Mesenchymal stem cell (in vitro differentiated cells and primary cell): ENCODE measurements around the gene MAN2B2.

Source experiments
- DNase-seq: peaks from one replicate; pipeline ENCODE4 v3.0.0-alpha.2; 2013
- H2AFZ ChIP-seq: one replicate; pipeline ENCODE4 v1.6.1; 2013; ENCODE audit warnings: low read depth, mild to moderate bottlenecking, control low read depth, inconsistent platforms, low read length, moderate library complexity
- H2AK5ac ChIP-seq: 2 replicates; pipeline ENCODE4 v1.6.1; 2013; ENCODE audit warnings: low read length, moderate library complexity, mild to moderate bottlenecking, inconsistent platforms; ENCODE audit not compliant: severe bottlenecking
- H2BK120ac ChIP-seq: one replicate; pipeline ENCODE4 v1.6.1; 2013; ENCODE audit warnings: low read depth, mild to moderate bottlenecking, inconsistent platforms, low read length, moderate library complexity
- H2BK12ac ChIP-seq, 2 experiments: one replicate each; pipeline ENCODE4 v1.6.1; 2013; ENCODE audit warnings: inconsistent platforms in 2 of 2, low read length in 2 of 2, mild to moderate bottlenecking in 2 of 2, moderate library complexity in 2 of 2, control low read depth in 1 of 2
- H2BK15ac ChIP-seq: one replicate; pipeline ENCODE4 v1.6.1; 2013; ENCODE audit warnings: mild to moderate bottlenecking, low read depth, inconsistent platforms; ENCODE audit not compliant: poor library complexity, severe bottlenecking
- H2BK5ac ChIP-seq: 2 replicates; pipeline ENCODE4 v1.6.1; 2013; ENCODE audit warnings: low read depth, mild to moderate bottlenecking, low read length, control low read depth, inconsistent platforms; ENCODE audit not compliant: poor library complexity, severe bottlenecking
- H3K14ac ChIP-seq, 2 experiments: one replicate each; pipeline ENCODE4 v1.6.1; 2013; ENCODE audit warnings: inconsistent platforms in 2 of 2, low read length in 2 of 2, control low read depth in 1 of 2, mild to moderate bottlenecking in 1 of 2, moderate library complexity in 1 of 2
- H3K18ac ChIP-seq, 2 experiments: one replicate each; pipeline ENCODE4 v1.6.1; 2013; ENCODE audit warnings: inconsistent platforms in 2 of 2, low read length in 2 of 2, control low read depth in 1 of 2, low read depth in 1 of 2, mild to moderate bottlenecking in 1 of 2
- H3K23ac ChIP-seq, 2 experiments: one replicate each; pipeline ENCODE4 v1.6.1; 2013; ENCODE audit warnings: inconsistent platforms in 2 of 2, low read length in 2 of 2, mild to moderate bottlenecking in 2 of 2, moderate library complexity in 2 of 2, control low read depth in 1 of 2
- H3K27ac ChIP-seq: 2 replicates; pipeline ENCODE4 v1.5.1; 2013; ENCODE audit warnings: mild to moderate bottlenecking, moderate library complexity, low read length, control low read depth, inconsistent platforms; ENCODE audit not compliant: poor library complexity, severe bottlenecking
- H3K27me3 ChIP-seq, 2 experiments: 2 replicates each; pipeline versions ENCODE4 v1.6.1 to v1.7.0; 2013; ENCODE audit warnings: low read length in 2 of 2, mild to moderate bottlenecking in 2 of 2, moderate library complexity in 2 of 2, control low read depth in 1 of 2, inconsistent platforms in 1 of 2; ENCODE audit not compliant: control insufficient read depth in 1 of 2, insufficient read depth in 1 of 2
- H3K36me3 ChIP-seq, 2 experiments: 2 replicates each; pipeline versions ENCODE4 v1.6.1 to v1.7.0; 2013; ENCODE audit warnings: low read length in 2 of 2, control low read depth in 1 of 2, inconsistent platforms in 1 of 2, low read depth in 1 of 2, mild to moderate bottlenecking in 1 of 2; ENCODE audit not compliant: insufficient read depth in 2 of 2, control insufficient read depth in 1 of 2
- H3K4ac ChIP-seq, 2 experiments: one replicate each; pipeline ENCODE4 v1.6.1; 2013; ENCODE audit warnings: inconsistent platforms in 2 of 2, low read length in 2 of 2, mild to moderate bottlenecking in 2 of 2, moderate library complexity in 2 of 2, control low read depth in 1 of 2, low read depth in 1 of 2
- H3K4me1 ChIP-seq: 2 replicates; pipeline ENCODE4 v1.6.1; 2013; ENCODE audit warnings: low read depth, low read length, control low read depth; ENCODE audit not compliant: control insufficient read depth, insufficient read depth
- H3K4me2 ChIP-seq: 2 replicates; pipeline ENCODE4 v1.6.1; 2013; ENCODE audit warnings: low read length, mild to moderate bottlenecking, inconsistent platforms; ENCODE audit not compliant: poor library complexity, severe bottlenecking
- H3K4me3 ChIP-seq, 2 experiments: 2 replicates each; pipeline versions ENCODE4 v1.5.1 to v1.7.0; 2013; ENCODE audit warnings: low read length in 2 of 2, mild to moderate bottlenecking in 2 of 2, control low read depth in 1 of 2, low read depth in 1 of 2; ENCODE audit not compliant: insufficient read depth in 1 of 2
- H3K79me1 ChIP-seq: replicated peaks from 2 replicates; pipeline ENCODE4 v1.6.1; 2013; ENCODE audit warnings: mild to moderate bottlenecking, control low read depth, low read length, inconsistent platforms; ENCODE audit not compliant: poor library complexity, severe bottlenecking
- H3K9ac ChIP-seq: 2 replicates; pipeline ENCODE4 v1.7.0; 2013; ENCODE audit warnings: mild to moderate bottlenecking, low read length, moderate library complexity
- H3K9me3 ChIP-seq: 2 replicates; pipeline ENCODE4 v1.7.0; 2013; ENCODE audit warnings: mild to moderate bottlenecking, low read length; ENCODE audit not compliant: control insufficient read depth
- H4K8ac ChIP-seq: one replicate; pipeline ENCODE4 v1.6.1; 2013; ENCODE audit warnings: inconsistent platforms, mild to moderate bottlenecking, low read length, moderate library complexity
- H4K91ac ChIP-seq: one replicate; pipeline ENCODE4 v1.6.1; 2013; ENCODE audit warnings: mild to moderate bottlenecking, low read length, inconsistent platforms
- WGBS: methylation state at CpG from one replicate; pipeline ENCODE4 v1.1.7; 2013; ENCODE audit warnings: mixed read lengths; 5-methylcytosine and 5-hydroxymethylcytosine counted together

The MAN2B2 gene

DNA sequence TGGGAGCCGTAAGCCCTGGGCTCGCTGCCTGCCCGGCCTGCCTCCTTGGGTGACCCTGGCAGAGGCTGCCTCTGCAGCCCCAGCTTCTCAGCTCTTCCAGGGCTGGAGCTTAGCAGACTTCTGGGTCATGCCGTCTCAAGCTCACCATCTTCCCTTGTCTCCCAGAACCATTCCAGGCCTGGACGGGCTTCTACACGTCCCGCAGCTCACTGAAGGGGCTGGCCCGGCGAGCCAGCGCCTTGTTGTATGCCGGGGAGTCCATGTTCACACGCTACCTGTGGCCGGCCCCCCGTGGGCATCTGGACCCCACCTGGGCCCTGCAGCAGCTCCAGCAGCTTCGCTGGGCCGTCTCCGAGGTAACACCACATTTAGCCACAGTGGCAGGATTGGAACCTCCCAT, 22.0 kb downstream of the MAN2B2 start:
- Histone ChIP-seq H2AFZ (no peak overlapping the region), H2BK15ac (no peak overlapping the region), H3K79me1 (no peaks in the 10 kb centered on the region), H3K4me2 (no peak overlapping the region), H3K4me1 (no peaks in the 10 kb centered on the region), H3K4ac (no peak overlapping the region), H2AK5ac (no peak overlapping the region), H3K18ac (no peak overlapping the region), H3K36me3 (peaks cover 48 to 72% of the 10 kb centered on the region in 2 experiments), H3K27me3 (no peaks in the 10 kb centered on the region), H3K9ac (no peak overlapping the region), H2BK120ac (no peak overlapping the region), H3K23ac (no peak overlapping the region), H3K4me3 (no peak overlapping the region), H2BK12ac (no peak overlapping the region), H2BK5ac (no peak overlapping the region), H4K8ac (no peak overlapping the region), H3K27ac (no peak overlapping the region), H3K9me3 (no peaks in the 10 kb centered on the region), H3K14ac (no peak overlapping the region), H4K91ac (no peak overlapping the region)
- WGBS = 94% methylated on average over 17 of the region's 17 CpGs
- DNase-seq = no peak

DNA sequence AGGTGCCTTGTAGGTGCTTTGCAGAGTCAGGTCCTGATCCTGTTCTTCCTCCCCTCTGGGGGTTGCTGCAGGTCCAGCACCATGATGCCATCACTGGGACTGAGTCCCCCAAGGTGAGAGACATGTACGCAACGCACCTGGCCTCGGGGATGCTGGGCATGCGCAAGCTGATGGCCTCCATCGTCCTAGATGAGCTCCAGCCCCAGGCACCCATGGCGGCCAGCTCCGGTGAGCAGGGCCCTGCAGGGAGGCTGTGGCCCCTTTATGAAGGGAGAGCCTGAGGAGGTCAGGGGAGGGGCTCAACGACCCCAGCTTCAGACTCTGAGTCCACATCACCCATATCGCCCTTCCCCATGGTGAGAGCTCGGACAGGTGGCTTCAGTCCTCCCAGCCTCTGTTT, 23.1 kb downstream of the MAN2B2 start:
- H2BK12ac ChIP-seq = no peak overlapping the region
- no peak overlapping the region for H2AFZ ChIP-seq
- H3K4me2 ChIP-seq = no peak overlapping the region
- H3K79me1 ChIP-seq = no peaks in the 10 kb centered on the region
- no peak overlapping the region for H2BK120ac ChIP-seq
- 100% methylated on average over 5 of the region's 10 CpGs for WGBS
- no peak overlapping the region for H3K4ac ChIP-seq
- no peak overlapping the region for H4K91ac ChIP-seq
- no peaks in the 10 kb centered on the region for H3K9me3 ChIP-seq
- no peaks in the 10 kb centered on the region for H3K27me3 ChIP-seq
- no peak overlapping the region for H4K8ac ChIP-seq
- H3K14ac ChIP-seq = no peak overlapping the region
- H3K18ac ChIP-seq = no peak overlapping the region
- no peak overlapping the region for H3K27ac ChIP-seq
- H3K9ac ChIP-seq = no peak overlapping the region
- DNase-seq = no peak
- H2BK15ac ChIP-seq = no peak overlapping the region
- no peak overlapping the region for H2BK5ac ChIP-seq
- peaks cover 57 to 74% of the 10 kb centered on the region in 2 experiments for H3K36me3 ChIP-seq
- H3K4me3 ChIP-seq = no peak overlapping the region
- H2AK5ac ChIP-seq = no peak overlapping the region
- H3K4me1 ChIP-seq = no peaks in the 10 kb centered on the region
- H3K23ac ChIP-seq = no peak overlapping the region

DNA sequence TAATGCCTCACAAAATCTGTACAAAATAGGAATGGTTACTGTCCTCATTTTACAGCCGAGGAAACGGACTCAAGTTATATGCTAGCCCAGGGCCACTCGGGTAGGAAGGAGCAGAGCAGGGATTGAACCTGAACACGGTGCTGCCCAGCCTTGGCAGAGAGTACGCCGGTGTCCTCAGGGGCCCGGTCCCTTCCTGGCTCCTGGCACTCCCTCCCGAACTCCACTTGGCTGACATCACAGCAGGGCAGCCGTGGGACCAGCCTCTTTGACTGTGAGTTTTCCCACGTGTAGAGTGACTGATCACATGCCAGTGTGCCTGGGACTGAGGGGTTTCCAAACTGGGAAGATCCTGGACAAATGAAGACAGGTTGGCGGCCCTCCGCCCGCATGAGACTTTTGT, 23.7 kb downstream of the MAN2B2 start:
- Histone ChIP-seq H3K14ac (no peak overlapping the region), H2BK12ac (no peak overlapping the region), H3K4me2 (no peak overlapping the region), H2BK120ac (no peak overlapping the region), H2AFZ (no peak overlapping the region), H3K36me3 (peaks cover 58 to 74% of the 10 kb centered on the region in 2 experiments), H2BK5ac (no peak overlapping the region), H4K91ac (no peak overlapping the region), H3K23ac (no peak overlapping the region), H2BK15ac (no peak overlapping the region), H3K27me3 (no peaks in the 10 kb centered on the region), H3K4me1 (no peaks in the 10 kb centered on the region), H3K4me3 (no peak overlapping the region), H3K4ac (no peak overlapping the region), H4K8ac (no peak overlapping the region), H3K27ac (no peak overlapping the region), H3K9me3 (no peaks in the 10 kb centered on the region), H3K18ac (no peak overlapping the region), H2AK5ac (no peak overlapping the region), H3K9ac (no peak overlapping the region), H3K79me1 (no peaks in the 10 kb centered on the region)
- DNase-seq = no peak
- WGBS = 90% methylated on average over 13 of the region's 13 CpGs

DNA sequence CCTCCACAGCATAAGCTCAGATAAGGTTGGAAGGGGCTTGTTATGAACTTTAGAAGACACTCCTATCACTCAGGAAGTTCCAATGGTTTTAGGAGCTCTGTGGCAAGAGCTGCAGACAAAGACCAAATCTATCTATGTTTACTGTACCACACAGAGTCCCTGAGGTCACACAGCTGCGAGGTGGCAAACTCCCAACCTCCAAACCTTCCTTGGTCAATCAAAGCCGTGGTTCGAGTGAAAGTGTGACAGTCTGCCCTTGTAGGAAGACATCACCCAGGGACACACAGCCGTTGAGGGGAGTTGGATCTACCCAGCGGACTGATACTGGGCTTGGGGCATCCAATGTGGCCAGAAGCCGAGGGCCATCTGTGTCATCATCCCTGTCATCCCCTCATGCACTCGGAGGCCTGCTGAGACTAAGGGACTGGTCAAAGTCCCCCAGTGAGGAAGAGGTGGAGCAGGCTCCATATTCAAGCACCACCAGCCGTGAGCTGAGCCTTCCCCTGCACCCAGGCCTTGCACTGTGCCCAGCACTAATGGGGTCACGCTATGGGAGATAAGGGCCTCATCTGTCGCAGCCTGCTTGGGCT, 26.8 kb downstream of the MAN2B2 start:
- no peak overlapping the region for H2BK120ac ChIP-seq
- H3K27ac ChIP-seq = no peak overlapping the region
- no peak overlapping the region for H2BK15ac ChIP-seq
- H4K91ac ChIP-seq = no peak overlapping the region
- no peak overlapping the region for H4K8ac ChIP-seq
- no peak overlapping the region for H2BK12ac ChIP-seq
- no peak overlapping the region for H2AK5ac ChIP-seq
- H3K9ac ChIP-seq = no peak overlapping the region
- peaks cover 15% of the 10 kb centered on the region for H3K9me3 ChIP-seq
- no peak overlapping the region for H2BK5ac ChIP-seq
- H3K14ac ChIP-seq = no peak overlapping the region
- H3K23ac ChIP-seq = no peak overlapping the region
- H3K27me3 ChIP-seq = no peaks in the 10 kb centered on the region
- no peak overlapping the region for H3K4me2 ChIP-seq
- no peak for DNase-seq
- no peak overlapping the region for H3K4me3 ChIP-seq
- WGBS = 97% methylated on average over 10 of the region's 10 CpGs
- H3K36me3 ChIP-seq = peaks cover 72 to 76% of the 10 kb centered on the region in 2 experiments
- H3K4me1 ChIP-seq = no peaks in the 10 kb centered on the region
- H3K79me1 ChIP-seq = no peaks in the 10 kb centered on the region
- no peak overlapping the region for H3K4ac ChIP-seq
- no peak overlapping the region for H2AFZ ChIP-seq
- H3K18ac ChIP-seq = no peak overlapping the region
